ENCODE data around the gene DENND1B. TPM values are rescaled to one million over a fixed set of nuclear protein-coding genes. Genes with fewer than 3 reads are reported as not detected.

DENND1B gene
- total and polyA plus RNA-seq, 2 of the 8 experiments (the other 6 are each of a cell fraction or from before 2014, with no cell fraction given) = 0.74 to 3.3 TPM

GRCh38 chr1:197799271-197799670 is 24.0 kb upstream of the DENND1B start:
- Histone ChIP-seq H3K4me2 (ENCODE audit: insufficient read depth in 1 of 2, low read depth in 2 of 2, low read length in 2 of 2) (no peak overlapping the region), H4K91ac (replicated peaks; ENCODE audit: insufficient read length, low read length) (no peak overlapping the region), H3K36me3 (ENCODE audit: control insufficient read depth in 2 of 4, insufficient read depth in 4 of 4, low read length in 3 of 4) (no peaks in the 10 kb centered on the region), H2BK20ac (ENCODE audit: low read length) (no peak overlapping the region), H3K4me3 (ENCODE audit: extremely low read depth in 1 of 4, insufficient read depth in 2 of 4, low read depth in 3 of 4, low read length in 4 of 4) (no peak overlapping the region), H3K14ac (ENCODE audit: insufficient read length) (no peak overlapping the region), H2BK5ac (ENCODE audit: low read depth, low read length) (no peak overlapping the region), H3K79me1 (ENCODE audit: low read depth, low read length) (no peaks in the 10 kb centered on the region), H2BK120ac (replicated peaks; ENCODE audit: low read depth, low read length) (no peak overlapping the region), H3K27me3 (replicated peaks in 1 of 4; ENCODE audit: control insufficient read depth in 3 of 4, extremely low read depth in 1 of 4, insufficient read depth in 3 of 4, low read length in 3 of 4) (no peaks in the 10 kb centered on the region), H3K4me1 (replicated peaks in 1 of 4; ENCODE audit: control insufficient read depth in 3 of 4, insufficient read depth in 4 of 4, low read length in 3 of 4) (peaks cover 0 to 4% (median 0%) of the 10 kb centered on the region in 4 experiments; a peak in 2 of 7 replicates), H4K8ac (ENCODE audit: extremely low read depth, insufficient read depth, low read length) (no peak overlapping the region), H2AK5ac (ENCODE audit: low read depth, low read length) (no peak overlapping the region), H4K5ac (ENCODE audit: insufficient read length, low read depth, low read length) (no peak overlapping the region), H3K23ac (ENCODE audit: insufficient read length) (no peak overlapping the region), H3K23me2 (ENCODE audit: low read depth, low read length) (no peaks in the 10 kb centered on the region; the same call in 1 of the 2 replicates), H3K79me2 (ENCODE audit: control insufficient read depth in 1 of 2, insufficient read depth in 2 of 2, low read length in 2 of 2) (no peaks in the 10 kb centered on the region), H3K56ac (replicated peaks; ENCODE audit: insufficient read length, low read depth, low read length) (no peak overlapping the region), H3K18ac (ENCODE audit: extremely low read depth, low read length) (no peak overlapping the region), H4K20me1 (replicated peaks in 1 of 2; ENCODE audit: control insufficient read depth in 1 of 2, insufficient read depth in 2 of 2, low read length in 2 of 2) (no peaks in the 10 kb centered on the region), H3K9ac (replicated peaks in 1 of 4; ENCODE audit: extremely low read depth in 1 of 4, low read depth in 3 of 4, low read length in 3 of 4) (no peak overlapping the region), H2BK12ac (ENCODE audit: low read depth, low read length) (no peak overlapping the region), H3K9me3 (ENCODE audit: insufficient read depth in 2 of 2, low read depth in 1 of 2, low read length in 1 of 2) (peaks cover 0 to 12% of the 10 kb centered on the region in 2 experiments; a peak in 3 of 4 replicates), H2AFZ (ENCODE audit: low read length) (peak overlapping the region; percentile 93), H3K27ac (ENCODE audit: low read depth, low read length) (no peak overlapping the region), H3K4ac (replicated peaks; ENCODE audit: insufficient read length, low read depth, low read length) (no peak overlapping the region), H2BK15ac (ENCODE audit: low read length) (no peak overlapping the region)
- CTCF ChIA-PET (ENCODE audit: partially characterized antibody) = interaction anchor here (0.7 to 0.8 kb wide), 2 partner anchors 16 to 694 kb away, joined by 3 read pairs; no protein-coding TSS in a partner anchor
- FAIRE-seq = no peak
- POLR2A ChIA-PET (ENCODE audit: partially characterized antibody) = interaction anchor here (0.6 to 1.3 kb wide), 2 partner anchors 9 to 434 kb away, joined by 3 read pairs; no protein-coding TSS in a partner anchor
- DNase-seq (ENCODE audit: low read depth in 1 of 2, low spot score in 2 of 2) = no peak
- no peak for TF ChIP-seq TCF12 (IDR thresholded peaks at IDR 0.05; ENCODE audit: low read depth, low read length)
- TF ChIP-seq BACH1 (IDR thresholded peaks at IDR 0.05; ENCODE audit: low read length) = no peak
- TF ChIP-seq NANOG (IDR thresholded peaks at IDR 0.05; ENCODE audit: insufficient read depth, low read depth, low read length, poor library complexity, severe bottlenecking) = no peak
- TF ChIP-seq JUND (IDR thresholded peaks at IDR 0.05; ENCODE audit: low read length) = no peak
- no peak for TF ChIP-seq EP300 (IDR thresholded peaks at IDR 0.05; ENCODE audit: borderline replicate concordance in 1 of 2, low read depth in 2 of 2, low read length in 2 of 2)

All from H1 (cell line).